ENCODE data around the gene CXCL5.

GRCh38 chr4:73970011-73970410 lies 28.5 kb downstream of the CXCL5 start:
- no peak for TF ChIP-seq CTCF (IDR thresholded peaks at IDR 0.05)
- no peak for TF ChIP-seq POLR2A (IDR thresholded peaks at IDR 0.05)
- TF ChIP-seq POLR2AphosphoS5 (IDR thresholded peaks at IDR 0.05) = no peak

Measured in breast epithelium (tissue), 3 donors.